Colonic mucosa (tissue), 4 donors: ENCODE results near the gene MAPT. TPM values are rescaled to one million over a fixed set of nuclear protein-coding genes. Genes with fewer than 3 reads are reported as not detected.
A peak's percentile ranks its signal among the peaks of the same experiment; 100 is the strongest.
"Not testable (repeated sequence)": the region's sequence is repeated elsewhere in the genome, so short reads cannot be mapped to it uniquely, and the experiment has no call there.

ENCODE experiments used
- DNase-seq: peaks from one replicate; pipeline ENCODE4 v3.0.0-alpha.2; 2020
- H3K27ac ChIP-seq: fragments of 200-600 bp; one replicate; pipeline ENCODE4 v1.8.0; 2021
- H3K27me3 ChIP-seq: fragments of 200-600 bp; one replicate; pipeline ENCODE4 v1.8.0; 2021
- H3K36me3 ChIP-seq: fragments of 200-600 bp; one replicate; pipeline ENCODE4 v1.8.0; 2021
- H3K4me1 ChIP-seq: fragments of 200-600 bp; one replicate; pipeline ENCODE4 v1.8.0; 2021; ENCODE audit warnings: mild to moderate bottlenecking
- H3K4me3 ChIP-seq: fragments of 200-600 bp; one replicate; pipeline ENCODE4 v1.8.0; 2021
- H3K9ac ChIP-seq, 2 donors: one replicate each; pipeline ENCODE4 v1.7.0; 2013; ENCODE audit warnings: control low read depth in 2 of 2, low read depth in 2 of 2, low read length in 2 of 2
- H3K9me3 ChIP-seq: fragments of 200-600 bp; one replicate; pipeline ENCODE4 v1.8.0; 2021
- intact Hi-C: fragments of 100-400 bp; cut with DNase I; formaldehyde crosslinking; loops from one replicate; pipeline ENCODE4 v1.14.1; 2022
- total RNA-seq, 2 donors: library from RNA; stranded (reverse); fragmentation: NEBNext Ultra II Directional in 1 of 2; extraction: Animal tissue kit (Norgen Biotek cat#: 25700) in 1 of 2; gene quantifications; one replicate each; pipeline ENCODE4 v1.2.1, GENCODE V29; 2021
- TF ChIP-seq, protein P1 (sequence below): fragments of 200-600 bp; IDR thresholded peaks from one replicate; pipeline ENCODE4 v1.8.0; 2022; ENCODE audit warnings: antibody characterized with exemption, mild to moderate bottlenecking
- donor health status: healthy.
- donor health status: DM: no; HTN: no; CAD: no.
- donor health status: DM: no; HTN: no; CAD: no.

Gene MAPT
- total RNA-seq, 2 donors from 2014 or later = 0.37 to 2.9 TPM

DNA sequence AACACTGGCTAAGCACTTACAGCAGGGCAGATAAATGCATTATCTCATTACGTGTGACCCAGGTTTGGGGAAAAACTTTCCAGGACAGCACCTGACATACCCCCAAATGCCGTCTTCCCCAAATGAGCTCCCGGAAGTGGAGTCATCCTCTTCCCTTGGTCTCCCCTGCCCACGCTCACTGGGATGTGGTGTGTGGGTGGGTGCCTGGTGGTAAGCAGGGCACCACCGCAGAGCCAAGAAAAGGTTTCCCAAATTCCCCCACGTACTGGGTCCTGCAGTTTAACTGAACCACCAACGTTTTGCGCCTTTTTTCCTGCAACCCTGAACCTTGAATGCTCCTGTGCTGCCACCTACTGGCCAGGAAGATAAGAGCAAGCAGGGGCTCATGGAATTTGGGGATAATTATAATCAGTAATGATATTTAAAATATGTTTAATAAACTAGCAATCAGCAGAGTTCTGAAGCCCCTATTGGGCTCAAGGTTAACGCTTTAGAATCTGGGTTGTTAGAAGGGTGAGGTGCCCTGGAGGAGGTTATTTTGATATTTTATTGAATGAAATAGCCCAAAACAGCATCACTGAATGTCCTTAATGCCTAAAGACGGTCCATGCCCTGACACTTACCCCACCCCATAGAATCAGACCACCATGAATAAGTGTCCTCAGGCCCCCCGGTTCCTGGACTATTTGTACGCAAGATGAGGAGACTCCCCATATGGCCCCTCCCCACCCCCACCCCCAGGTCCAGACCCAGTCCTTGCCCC, 41.6 kb upstream of the MAPT start:
- no peaks in the 10 kb centered on the region for H3K4me1 ChIP-seq
- intact Hi-C loops = no loop called here
- no peaks in the 10 kb centered on the region for H3K27me3 ChIP-seq
- no peak overlapping the region for H3K4me3 ChIP-seq
- H3K9ac ChIP-seq = no peak overlapping the region
- H3K9me3 ChIP-seq = no peaks in the 10 kb centered on the region
- TF ChIP-seq, protein P1, sequence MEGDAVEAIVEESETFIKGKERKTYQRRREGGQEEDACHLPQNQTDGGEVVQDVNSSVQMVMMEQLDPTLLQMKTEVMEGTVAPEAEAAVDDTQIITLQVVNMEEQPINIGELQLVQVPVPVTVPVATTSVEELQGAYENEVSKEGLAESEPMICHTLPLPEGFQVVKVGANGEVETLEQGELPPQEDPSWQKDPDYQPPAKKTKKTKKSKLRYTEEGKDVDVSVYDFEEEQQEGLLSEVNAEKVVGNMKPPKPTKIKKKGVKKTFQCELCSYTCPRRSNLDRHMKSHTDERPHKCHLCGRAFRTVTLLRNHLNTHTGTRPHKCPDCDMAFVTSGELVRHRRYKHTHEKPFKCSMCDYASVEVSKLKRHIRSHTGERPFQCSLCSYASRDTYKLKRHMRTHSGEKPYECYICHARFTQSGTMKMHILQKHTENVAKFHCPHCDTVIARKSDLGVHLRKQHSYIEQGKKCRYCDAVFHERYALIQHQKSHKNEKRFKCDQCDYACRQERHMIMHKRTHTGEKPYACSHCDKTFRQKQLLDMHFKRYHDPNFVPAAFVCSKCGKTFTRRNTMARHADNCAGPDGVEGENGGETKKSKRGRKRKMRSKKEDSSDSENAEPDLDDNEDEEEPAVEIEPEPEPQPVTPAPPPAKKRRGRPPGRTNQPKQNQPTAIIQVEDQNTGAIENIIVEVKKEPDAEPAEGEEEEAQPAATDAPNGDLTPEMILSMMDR = peak; percentile 92
- no peaks in the 10 kb centered on the region for H3K36me3 ChIP-seq
- H3K27ac ChIP-seq = no peak overlapping the region
- peak; percentile 67 for DNase-seq

DNA sequence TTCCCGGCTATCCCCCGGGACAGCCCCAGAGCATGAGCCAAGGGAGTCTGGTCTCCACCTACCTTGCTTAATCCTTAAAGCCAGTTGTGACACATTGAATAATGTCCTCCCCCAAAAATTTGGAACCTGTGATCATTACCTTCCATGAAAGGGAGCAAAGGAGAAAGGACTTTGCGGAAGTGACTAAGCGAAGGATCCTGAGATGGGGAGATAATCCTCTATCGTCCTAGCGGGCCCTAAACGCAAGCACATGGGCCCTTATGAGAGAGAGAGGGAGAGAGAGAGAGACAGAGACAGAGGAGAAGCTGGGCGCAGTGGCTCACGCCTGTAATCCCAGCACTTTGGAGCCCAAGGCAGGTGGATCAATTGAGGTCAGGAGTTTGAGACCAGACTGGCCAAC, 40.1 kb upstream of the MAPT start:
- no peak overlapping the region for H3K9ac ChIP-seq
- DNase-seq = no peak
- no peaks in the 10 kb centered on the region for H3K36me3 ChIP-seq
- H3K27ac ChIP-seq = no peak overlapping the region
- no peaks in the 10 kb centered on the region for H3K4me1 ChIP-seq
- no peaks in the 10 kb centered on the region for H3K9me3 ChIP-seq
- intact Hi-C loops = no loop called here
- H3K27me3 ChIP-seq = no peaks in the 10 kb centered on the region
- no peak overlapping the region for H3K4me3 ChIP-seq
- TF ChIP-seq, protein P1 = no peak

DNA sequence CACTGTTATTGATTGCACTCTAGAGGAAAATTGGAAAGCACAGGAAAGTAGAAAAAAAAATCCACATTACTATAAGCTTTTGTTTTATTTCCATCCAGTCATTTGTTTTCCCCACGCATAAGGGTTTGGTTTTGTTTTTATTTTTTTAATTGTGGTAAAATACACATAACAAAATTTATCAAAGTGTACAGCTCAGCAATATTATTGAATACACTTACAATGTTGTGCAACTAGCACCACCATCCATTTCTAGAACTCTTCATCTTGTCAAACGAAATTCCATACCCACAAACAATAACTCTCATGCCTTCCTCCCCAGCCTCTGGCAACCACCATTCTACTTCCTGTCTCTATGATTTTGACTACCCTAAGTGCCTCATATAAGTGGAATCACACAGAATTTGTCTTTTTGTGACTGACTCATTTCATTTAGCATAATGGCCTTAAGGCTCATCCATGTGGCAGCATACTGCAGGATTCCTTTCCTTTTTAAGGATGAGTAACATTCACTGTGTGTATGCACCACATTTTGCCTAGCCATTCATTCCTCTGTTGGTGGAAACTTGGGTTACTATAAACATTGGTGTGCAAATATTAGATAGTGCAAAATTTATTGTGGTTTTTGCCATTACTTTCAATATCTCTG, 38.5 kb upstream of the MAPT start:
- H3K36me3 ChIP-seq = no peaks in the 10 kb centered on the region
- TF ChIP-seq, protein P1 = no peak
- H3K27me3 ChIP-seq = no peaks in the 10 kb centered on the region

DNA sequence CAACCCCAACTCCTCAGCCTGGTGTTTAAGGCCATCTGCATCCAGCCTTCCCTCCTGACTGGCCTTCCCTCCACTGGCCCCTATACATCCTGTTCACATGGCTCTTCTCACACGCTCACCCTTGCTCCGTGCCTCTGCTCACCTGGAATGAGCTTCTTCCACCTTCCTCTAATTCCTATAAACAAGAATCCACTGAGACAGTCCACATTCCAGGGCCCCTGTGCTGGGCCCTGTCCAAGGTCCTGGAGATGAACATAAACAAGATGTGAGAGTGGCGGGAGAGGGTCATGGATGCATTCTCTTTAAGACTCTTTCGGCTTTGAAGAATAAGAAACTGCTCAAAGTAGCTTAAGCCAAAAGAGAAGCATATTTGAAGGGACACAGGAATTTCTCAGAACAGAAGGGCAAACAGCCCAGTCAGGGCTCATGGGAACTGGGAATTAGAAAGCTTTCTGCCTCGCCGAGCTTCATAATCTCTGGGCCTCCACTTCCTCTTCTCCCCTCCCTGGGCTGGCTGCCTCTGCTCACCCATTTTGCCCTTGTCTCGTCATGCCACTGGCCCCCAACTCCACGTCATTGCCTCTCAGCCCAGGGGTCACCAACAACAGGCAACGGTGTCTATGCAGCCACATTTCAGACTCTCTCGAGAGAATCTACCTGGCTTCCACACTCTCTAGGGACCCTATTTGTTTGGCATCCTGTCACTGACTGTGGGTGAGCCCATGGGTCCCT, 36.2 kb upstream of the MAPT start:
- no peaks in the 10 kb centered on the region for H3K36me3 ChIP-seq
- H3K27me3 ChIP-seq = no peaks in the 10 kb centered on the region
- H3K4me3 ChIP-seq = no peak overlapping the region
- intact Hi-C loops = no loop called here
- H3K27ac ChIP-seq = no peak overlapping the region
- no peak overlapping the region for H3K9ac ChIP-seq
- DNase-seq = no peak
- TF ChIP-seq, protein P1 = no peak
- H3K4me1 ChIP-seq = no peaks in the 10 kb centered on the region
- H3K9me3 ChIP-seq = no peaks in the 10 kb centered on the region

More for the DNA sequence above, 38.5 kb upstream of the MAPT start:
- Histone ChIP-seq H3K4me1 (no peaks in the 10 kb centered on the region), H3K4me3 (no peak overlapping the region), H3K9ac (no peak overlapping the region), H3K9me3 (no peaks in the 10 kb centered on the region), H3K27ac (no peak overlapping the region)
- intact Hi-C loops = no loop called here
- no peak for DNase-seq

DNA sequence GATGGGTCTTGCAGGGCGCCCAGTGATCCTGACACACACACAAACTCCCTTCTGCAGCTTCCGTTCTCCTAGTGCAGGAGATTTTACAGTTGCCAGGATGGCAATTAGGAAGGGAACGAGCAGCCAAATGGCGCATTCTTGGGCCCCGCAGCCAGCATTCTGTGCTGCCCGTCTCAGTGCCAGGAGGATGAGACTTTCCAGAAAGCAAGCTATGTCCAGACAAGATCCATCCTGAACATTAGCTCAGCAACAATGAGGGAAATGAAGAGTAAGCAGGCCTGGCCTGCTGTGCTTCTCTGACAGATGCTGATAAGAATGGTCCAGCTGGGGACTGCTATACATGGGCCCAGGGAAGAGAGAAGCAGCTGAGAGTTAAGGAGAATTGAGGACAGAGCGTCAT, 33.2 kb upstream of the MAPT start:
- Histone ChIP-seq H3K27ac (no peak overlapping the region), H3K4me3 (no peak overlapping the region), H3K9me3 (no peaks in the 10 kb centered on the region), H3K27me3 (no peaks in the 10 kb centered on the region), H3K4me1 (no peaks in the 10 kb centered on the region), H3K36me3 (no peaks in the 10 kb centered on the region), H3K9ac (no peak overlapping the region)
- TF ChIP-seq, protein P1 = no peak
- no peak for DNase-seq
- intact Hi-C loops = no loop called here

DNA sequence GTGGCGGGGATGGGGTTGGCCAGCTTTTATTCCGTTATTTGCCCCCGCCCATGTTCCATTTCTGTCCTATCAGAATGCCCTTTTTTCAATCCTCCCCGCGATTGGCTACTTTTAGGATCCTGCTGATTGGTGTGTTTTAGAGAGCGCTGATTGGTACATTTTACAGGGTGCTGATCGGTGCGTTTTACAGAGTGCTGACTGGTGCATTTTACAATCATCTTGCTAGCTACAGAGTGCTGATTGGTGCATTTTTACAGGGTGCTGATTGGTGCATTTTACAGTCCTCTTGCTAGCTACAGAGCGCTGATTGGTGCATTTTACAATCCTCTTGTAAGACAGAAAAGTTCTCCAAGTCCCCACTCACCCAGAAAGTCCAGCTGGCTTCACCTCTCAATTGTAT, 32.2 kb upstream of the MAPT start:
- H3K27me3 ChIP-seq, H3K4me1 ChIP-seq, intact Hi-C loops, H3K9me3 ChIP-seq, H3K36me3 ChIP-seq, H3K9ac ChIP-seq, H3K27ac ChIP-seq, DNase-seq, H3K4me3 ChIP-seq: not testable (repeated sequence)
